Measurements from ENCODE around the gene ANAPC13.

DNA sequence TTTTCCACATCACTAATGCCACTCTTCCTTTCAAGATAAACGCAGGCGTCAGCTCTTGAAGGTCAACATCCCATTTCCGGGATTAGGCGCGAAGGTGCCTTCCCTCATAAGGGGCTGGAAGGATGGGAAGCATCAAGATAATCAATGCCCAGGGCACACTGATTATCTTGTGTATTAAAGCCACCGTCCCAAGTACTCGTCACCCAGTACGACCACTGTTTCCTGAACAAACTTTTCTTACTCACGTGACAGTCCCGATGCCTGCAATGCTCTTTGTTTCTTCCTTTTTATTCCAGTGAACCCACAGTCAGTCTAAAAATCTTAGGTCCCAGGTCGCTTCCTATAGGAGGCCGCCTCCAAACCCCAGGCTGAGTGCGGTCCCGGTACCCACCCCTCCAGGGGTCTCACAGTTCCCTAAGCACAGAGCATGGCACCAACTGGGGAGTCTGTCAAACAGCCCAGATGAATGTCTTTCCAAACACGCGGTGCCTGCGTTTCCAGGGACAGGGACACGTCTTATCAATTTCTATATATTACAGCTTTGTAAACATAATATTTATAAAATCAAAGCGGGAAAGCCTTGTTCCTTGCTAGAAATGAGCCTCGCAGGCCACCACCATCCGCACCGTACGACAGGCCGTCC, 589 bp downstream of the ANAPC13 start:
- TF ChIP-seq GATA2 (IDR thresholded peaks at IDR 0.05; ENCODE audit: low read depth, low read length) (no peak), GATA3 (IDR thresholded peaks at IDR 0.05; ENCODE audit: low read depth, low read length) (no peak)
